SK-N-MC (cell line): Measurements from ENCODE around the gene HINT2.

ENCODE experiments used
- EZH2 ChIP-seq: fragments of 200-600 bp; sonication (generic); IDR thresholded peaks from one replicate; pipeline ENCODE4 v1.6.1; 2017; ENCODE audit warnings: antibody characterized with exemption
- FOXP2 ChIP-seq: optimal IDR thresholded peaks from 2 replicates; pipeline ENCODE3; 2011; ENCODE audit warnings: mild to moderate bottlenecking, moderate library complexity; ENCODE audit not compliant: insufficient read depth; ENCODE audit errors: extremely low read length, control extremely low read depth
- POLR2AphosphoS5 ChIP-seq: IDR thresholded peaks from 2 replicates; pipeline ENCODE4 v1.6.1; 2012; ENCODE audit warnings: mild to moderate bottlenecking, low read depth, low read length, borderline replicate concordance

DNA sequence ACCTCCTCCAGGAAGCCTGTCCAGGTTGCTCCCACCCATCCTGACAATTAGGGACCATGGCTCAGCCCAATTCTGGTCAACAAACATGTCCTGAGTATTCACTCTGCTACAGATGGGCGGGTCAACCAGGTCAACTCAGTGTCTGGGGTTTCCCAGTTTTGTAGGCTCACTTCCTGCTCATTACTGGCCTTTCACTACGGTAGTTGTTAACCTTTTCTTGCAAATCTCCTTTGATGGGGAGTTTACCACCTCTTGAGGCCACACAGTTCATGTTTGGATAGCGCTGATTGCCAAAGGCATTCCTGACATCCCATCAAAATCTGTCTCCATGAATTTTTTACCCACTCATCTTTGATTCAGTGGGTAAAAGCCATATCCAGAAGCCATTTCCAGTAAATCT, 28.0 kb upstream of the HINT2 start:
- no peak for TF ChIP-seq POLR2AphosphoS5
- TF ChIP-seq EZH2: no peak
- TF ChIP-seq FOXP2: no peak
